OCI-LY7 (cell line): ENCODE data around the gene LPGAT1.

Source experiments
- EZH2phosphoT487 ChIP-seq: fragments of 200-600 bp; sonication (generic); IDR thresholded peaks from 2 replicates; pipeline ENCODE4 v1.6.1; 2018; ENCODE audit warnings: low read depth, borderline replicate concordance, mild to moderate bottlenecking, mixed run types, antibody characterized with exemption, low read length, moderate library complexity, mixed read lengths
- TF ChIP-seq, protein P1 (sequence below): fragments of 200-600 bp; sonication (generic); conservative IDR thresholded peaks from 2 replicates; pipeline ENCODE4 v1.5.1; 2014; ENCODE audit warnings: mild to moderate bottlenecking, antibody characterized with exemption, low read length, moderate library complexity, mixed read lengths

DNA sequence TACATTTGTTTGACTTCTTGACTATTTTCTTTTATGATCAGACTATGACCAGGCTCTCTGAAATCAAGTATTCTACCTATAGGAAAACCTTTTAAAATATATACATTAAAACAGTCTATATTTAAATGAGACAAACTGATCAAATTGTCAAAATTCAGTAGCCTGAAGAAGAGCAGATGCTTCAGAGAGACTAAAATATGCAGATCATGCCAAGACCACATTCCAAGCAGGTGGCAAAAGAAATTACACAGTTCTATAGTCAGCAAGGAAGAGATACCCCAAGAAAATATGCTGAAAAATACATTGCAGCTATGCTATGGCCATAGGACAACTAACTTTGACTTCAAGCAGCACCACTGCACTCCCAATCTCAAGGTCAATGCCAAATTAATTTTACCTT, 3.5 kb downstream of the LPGAT1 start:
- TF ChIP-seq, protein P1, sequence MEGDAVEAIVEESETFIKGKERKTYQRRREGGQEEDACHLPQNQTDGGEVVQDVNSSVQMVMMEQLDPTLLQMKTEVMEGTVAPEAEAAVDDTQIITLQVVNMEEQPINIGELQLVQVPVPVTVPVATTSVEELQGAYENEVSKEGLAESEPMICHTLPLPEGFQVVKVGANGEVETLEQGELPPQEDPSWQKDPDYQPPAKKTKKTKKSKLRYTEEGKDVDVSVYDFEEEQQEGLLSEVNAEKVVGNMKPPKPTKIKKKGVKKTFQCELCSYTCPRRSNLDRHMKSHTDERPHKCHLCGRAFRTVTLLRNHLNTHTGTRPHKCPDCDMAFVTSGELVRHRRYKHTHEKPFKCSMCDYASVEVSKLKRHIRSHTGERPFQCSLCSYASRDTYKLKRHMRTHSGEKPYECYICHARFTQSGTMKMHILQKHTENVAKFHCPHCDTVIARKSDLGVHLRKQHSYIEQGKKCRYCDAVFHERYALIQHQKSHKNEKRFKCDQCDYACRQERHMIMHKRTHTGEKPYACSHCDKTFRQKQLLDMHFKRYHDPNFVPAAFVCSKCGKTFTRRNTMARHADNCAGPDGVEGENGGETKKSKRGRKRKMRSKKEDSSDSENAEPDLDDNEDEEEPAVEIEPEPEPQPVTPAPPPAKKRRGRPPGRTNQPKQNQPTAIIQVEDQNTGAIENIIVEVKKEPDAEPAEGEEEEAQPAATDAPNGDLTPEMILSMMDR = no peak
- TF ChIP-seq EZH2phosphoT487 = no peak
